Bladder microvascular endothelial cell (primary cell): Measurements from ENCODE around the gene ZDHHC7. TPM values are rescaled to one million over a fixed set of nuclear protein-coding genes. Genes with fewer than 3 reads are reported as not detected.

Experiments
- total RNA-seq: library from RNA; depleted of rRNA; stranded (reverse); fragments of >200 nt; gene quantifications from 2 replicates; pipeline ENCODE4 v1.2.3, GENCODE V29; 2014

The ZDHHC7 gene
- 29.1 and 47.5 TPM in 2 replicates for total RNA-seq

GRCh38 chr16:85010931-85011845, at the start of gene ZDHHC7:
Gene ZDHHC7, minus strand, starts transcription at chr16:85011535. Its CDS starts 20,917 bp downstream, at chr16:84990618.

GRCh38 chr16:85027349-85027957, 16.1 kb upstream of the ZDHHC7 start, which contains the start of gene KIAA0513:
Gene KIAA0513, plus strand, starts transcription at chr16:85027795. Its CDS starts 39,277 bp downstream, at chr16:85067072.

Other genes with a start within 250 kb of the ZDHHC7 start
- gene CRISPLD2, start 191.6 kb downstream of the ZDHHC7 start, total RNA-seq, result 0.19 and 0.65 TPM in 2 replicates
- gene KIAA0513, start 16.3 kb upstream of the ZDHHC7 start, total RNA-seq, result 3.2 and 10.4 TPM in 2 replicates
- gene CIBAR2, start 100.9 kb upstream of the ZDHHC7 start, total RNA-seq, result 0.19 TPM in 1 of 2 replicates, not detected in the other